Fibroblast of the aortic adventitia (primary cell): ENCODE data around the gene ATP23. TPM values are rescaled to one million over a fixed set of nuclear protein-coding genes. Genes with fewer than 3 reads are reported as not detected.

Experiments used
- DNase-seq: peaks from one replicate; pipeline ENCODE4 v3.0.0-alpha.2; 2010; ENCODE audit warnings: low read depth
- H3K4me3 ChIP-seq: 2 replicates; pipeline ENCODE4 v1.5.1; 2011; ENCODE audit warnings: low read depth, mild to moderate bottlenecking, control low read depth, low read length, moderate library complexity
- total RNA-seq: library from RNA; depleted of rRNA; stranded (reverse); fragments of >200 nt; gene quantifications from 2 replicates; pipeline ENCODE4 v1.2.3, GENCODE V29; 2012; ENCODE audit warnings: low replicate concordance
- TF ChIP-seq, protein P1 (sequence below): IDR thresholded peaks from 2 replicates; pipeline ENCODE4 v1.5.1; 2011; ENCODE audit warnings: mild to moderate bottlenecking, low read length, control low read depth, inconsistent platforms; ENCODE audit not compliant: insufficient read depth

Gene ATP23
- total RNA-seq, 1 donor = 10.1 TPM

DNA sequence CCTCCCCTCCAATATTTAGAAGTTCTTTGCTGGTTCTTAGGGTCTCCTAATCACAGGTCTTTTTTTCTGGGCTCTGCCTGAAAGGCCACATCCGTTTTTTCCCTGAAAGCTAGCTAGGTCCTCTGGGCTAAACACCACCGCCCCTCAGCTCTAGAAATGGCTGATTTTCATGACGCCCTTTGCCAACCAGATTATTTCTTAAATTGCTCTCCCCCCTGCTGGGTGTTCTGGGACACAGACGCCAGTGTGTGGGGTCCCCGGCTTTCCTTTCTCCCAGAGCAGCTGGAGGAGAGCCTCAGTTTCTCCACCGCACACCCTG lies 45.3 kb upstream of the ATP23 start:
- peak overlapping the region; percentile 55 for H3K4me3 ChIP-seq
- DNase-seq = peak; percentile 55
- TF ChIP-seq, protein P1, sequence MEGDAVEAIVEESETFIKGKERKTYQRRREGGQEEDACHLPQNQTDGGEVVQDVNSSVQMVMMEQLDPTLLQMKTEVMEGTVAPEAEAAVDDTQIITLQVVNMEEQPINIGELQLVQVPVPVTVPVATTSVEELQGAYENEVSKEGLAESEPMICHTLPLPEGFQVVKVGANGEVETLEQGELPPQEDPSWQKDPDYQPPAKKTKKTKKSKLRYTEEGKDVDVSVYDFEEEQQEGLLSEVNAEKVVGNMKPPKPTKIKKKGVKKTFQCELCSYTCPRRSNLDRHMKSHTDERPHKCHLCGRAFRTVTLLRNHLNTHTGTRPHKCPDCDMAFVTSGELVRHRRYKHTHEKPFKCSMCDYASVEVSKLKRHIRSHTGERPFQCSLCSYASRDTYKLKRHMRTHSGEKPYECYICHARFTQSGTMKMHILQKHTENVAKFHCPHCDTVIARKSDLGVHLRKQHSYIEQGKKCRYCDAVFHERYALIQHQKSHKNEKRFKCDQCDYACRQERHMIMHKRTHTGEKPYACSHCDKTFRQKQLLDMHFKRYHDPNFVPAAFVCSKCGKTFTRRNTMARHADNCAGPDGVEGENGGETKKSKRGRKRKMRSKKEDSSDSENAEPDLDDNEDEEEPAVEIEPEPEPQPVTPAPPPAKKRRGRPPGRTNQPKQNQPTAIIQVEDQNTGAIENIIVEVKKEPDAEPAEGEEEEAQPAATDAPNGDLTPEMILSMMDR = no peak

DNA sequence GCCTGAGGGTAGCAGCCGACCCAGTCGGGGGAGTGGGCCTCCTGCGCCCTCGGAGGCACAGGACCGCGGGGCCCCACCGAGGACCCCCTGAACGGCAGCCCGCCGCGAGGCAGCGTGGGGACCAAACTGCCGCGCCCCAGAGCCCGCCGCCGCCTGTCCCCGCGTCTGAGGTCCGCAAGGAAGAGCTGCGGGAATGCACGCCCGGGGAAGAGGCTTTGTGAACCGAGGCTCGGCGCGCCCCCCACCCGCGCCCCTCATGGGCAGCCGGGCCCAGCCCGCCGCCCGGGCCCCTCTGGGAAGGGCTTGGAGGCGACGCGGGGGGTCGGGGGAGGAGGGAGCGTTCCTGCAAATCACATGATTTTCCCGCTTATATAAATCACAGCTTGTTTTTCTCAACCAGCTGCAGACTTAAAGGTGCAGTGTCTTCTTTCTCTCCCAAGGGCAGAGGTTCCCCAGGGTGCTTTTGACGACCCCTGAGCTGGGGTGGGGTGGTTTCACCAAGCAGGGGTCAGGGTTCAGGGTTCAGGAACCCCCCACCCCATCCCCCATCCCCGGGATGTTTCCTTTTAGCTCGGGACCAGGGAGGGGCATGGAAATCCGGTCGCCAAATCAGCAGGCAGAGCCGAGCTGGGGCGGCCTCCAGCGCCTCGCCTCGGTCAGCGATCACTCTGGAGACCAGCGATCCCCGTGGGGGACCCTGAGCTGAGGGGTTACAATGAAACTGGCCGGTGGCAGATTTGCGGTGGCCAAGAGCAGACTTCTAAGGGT lies 44.7 kb upstream of the ATP23 start:
- peak; percentile 84 for DNase-seq
- peak overlapping the region; percentile 55 for H3K4me3 ChIP-seq
- TF ChIP-seq, protein P1 = peak; percentile 49

DNA sequence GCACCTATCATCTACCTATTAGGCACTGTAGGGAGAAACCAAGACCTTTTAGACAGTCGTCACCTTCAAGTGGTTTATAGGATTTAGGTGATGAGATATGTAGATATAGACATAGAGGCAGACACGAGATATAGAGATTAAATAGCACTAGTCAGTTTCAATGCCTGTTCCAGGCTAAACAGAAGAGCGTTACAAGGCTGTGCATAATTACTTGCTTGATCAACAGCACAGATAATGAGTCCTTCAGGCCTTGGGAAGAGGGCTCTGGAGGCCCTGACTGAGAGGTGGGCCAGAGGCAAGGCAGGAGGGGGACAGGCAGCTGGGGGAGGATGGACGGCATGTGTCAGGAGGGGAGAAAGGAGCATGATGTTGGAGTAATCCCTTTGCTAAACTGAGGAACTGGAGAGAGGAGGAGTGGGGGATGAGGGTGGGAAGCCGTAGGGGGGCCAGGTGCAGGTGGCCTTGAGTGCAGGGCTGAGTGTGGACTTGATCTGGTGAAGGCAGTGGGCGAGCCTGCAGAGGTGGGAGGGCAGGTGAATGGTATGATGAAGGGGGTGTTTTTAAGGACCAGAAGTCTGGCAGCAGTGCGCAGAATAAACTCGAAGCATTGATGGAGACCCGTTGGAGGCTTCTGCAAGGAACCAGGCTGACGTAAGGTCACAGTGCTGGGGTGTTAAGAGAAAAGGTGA lies 43.9 kb upstream of the ATP23 start:
- peak overlapping the region; percentile 55 for H3K4me3 ChIP-seq
- TF ChIP-seq, protein P1 = no peak
- DNase-seq = no peak

DNA sequence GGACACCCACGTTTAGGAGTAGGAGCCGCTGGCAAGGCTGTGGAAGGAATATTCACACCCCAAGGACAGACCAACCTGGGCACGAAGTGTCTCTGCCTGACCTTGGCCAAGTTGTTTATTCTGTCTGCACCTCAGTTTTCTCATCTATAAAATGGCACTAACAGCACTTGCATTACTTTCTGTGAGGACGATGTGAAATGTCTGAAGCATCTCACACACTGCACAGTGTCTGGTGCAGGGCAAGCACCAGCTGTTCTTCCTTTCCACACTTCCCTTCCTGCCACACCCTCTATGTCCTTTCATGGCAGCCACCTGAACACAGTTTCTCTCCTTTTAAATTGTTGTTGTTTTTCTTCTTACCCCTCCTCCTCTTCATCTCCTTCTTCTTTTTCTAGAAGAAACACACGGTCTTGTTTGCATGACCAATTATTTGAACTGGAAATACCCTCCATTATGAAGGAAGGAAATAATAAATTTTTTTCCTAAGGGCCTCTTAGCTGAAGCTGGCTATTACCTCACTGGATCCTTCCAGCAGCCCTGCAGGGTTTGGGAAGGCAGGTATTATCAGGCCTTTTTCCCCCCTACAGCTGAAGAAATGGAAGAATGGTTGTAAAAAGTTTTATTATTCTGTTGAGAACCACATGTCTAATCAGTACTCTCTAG lies 42.9 kb upstream of the ATP23 start:
- TF ChIP-seq, protein P1 = no peak
- H3K4me3 ChIP-seq = no peak overlapping the region
- no peak for DNase-seq

DNA sequence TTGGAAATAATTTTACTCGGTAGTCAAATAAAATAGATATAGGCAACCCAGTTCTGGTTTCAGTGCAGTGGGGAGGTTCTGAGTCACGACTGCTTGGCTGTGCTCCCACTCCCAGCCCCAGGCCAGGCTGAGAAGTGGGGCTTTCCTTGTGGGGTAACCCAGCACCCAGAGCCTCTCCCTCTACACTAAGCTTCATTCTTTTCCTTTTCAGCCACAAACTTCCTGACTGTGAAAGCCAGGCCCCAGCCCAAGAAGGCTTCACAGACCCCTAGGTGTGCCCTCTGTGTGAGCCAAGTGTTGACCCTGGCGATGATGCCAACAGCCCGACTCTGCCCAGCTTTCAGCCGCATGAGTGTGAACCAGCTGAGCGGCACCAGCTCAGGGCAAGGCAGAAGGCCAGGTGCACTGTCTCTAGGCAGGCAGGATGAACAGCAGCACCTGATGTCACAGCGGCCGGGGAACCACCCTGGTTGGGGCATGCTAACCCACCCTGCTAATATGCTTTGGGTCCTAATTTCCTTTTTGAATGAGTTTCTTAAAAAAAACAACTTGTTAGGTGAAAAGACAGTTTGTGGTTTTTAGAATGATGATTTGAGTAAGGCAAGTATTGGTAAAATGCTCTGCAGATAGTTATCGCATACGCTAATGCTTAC lies 42.2 kb upstream of the ATP23 start:
- peak; percentile 77 for DNase-seq
- H3K4me3 ChIP-seq = no peak overlapping the region
- TF ChIP-seq, protein P1 = no peak

DNA sequence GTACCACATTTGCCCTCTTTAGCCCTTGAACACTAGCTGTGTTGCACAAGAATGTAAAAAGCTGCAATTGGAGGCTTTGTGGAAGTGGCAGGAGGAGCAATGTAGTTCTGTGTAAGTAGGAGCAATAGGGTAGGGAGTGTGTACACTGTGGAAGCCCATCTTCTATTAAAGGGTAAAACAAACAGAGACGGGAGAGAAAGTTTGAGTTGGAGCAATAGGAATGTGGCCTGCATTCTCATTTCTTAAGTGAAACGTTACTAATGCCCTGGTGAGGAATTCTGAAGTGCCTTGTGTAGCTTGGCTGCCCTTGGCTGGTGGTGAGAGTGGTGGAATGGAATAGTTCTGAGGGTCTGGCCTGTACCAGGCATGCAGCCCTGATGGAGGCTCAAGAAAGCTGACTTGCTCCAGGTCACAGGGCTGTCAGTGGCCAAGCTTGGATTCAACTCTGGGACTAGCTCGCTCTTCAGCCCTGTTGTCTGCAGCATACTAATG lies 38.8 kb upstream of the ATP23 start:
- DNase-seq = no peak
- H3K4me3 ChIP-seq = no peak overlapping the region
- TF ChIP-seq, protein P1 = no peak
